Stomach (tissue), 9 donors: ENCODE measurements around the gene TBC1D10A. TPM values are rescaled to one million over a fixed set of nuclear protein-coding genes. Genes with fewer than 3 reads are reported as not detected.

Source experiments
- DNase-seq, 2 donors: peaks; one replicate each; pipeline versions ENCODE4 v3.0.0 to v3.0.0-alpha.2; 2013 to 2019
- H3K27ac ChIP-seq, 5 donors: fragments of 200-600 bp in 4 of 5; sonication (generic) in 4 of 5; one replicate each; pipeline ENCODE4 v1.5.1; 2013 to 2019; ENCODE audit warnings: mild to moderate bottlenecking in 1 of 5, moderate library complexity in 1 of 5
- H3K27me3 ChIP-seq, 3 donors: fragments of 200-600 bp; sonication (generic); one replicate each; pipeline ENCODE4 v1.5.1; 2017 to 2019; ENCODE audit warnings: mixed run types in 1 of 3
- H3K36me3 ChIP-seq, 4 donors: fragments of 200-600 bp; sonication (generic); 1 replicate in 3 of 4; 2 replicates in 1 of 4; pipeline ENCODE4 v1.5.1; 2016 to 2019
- H3K4me1 ChIP-seq, 4 donors: fragments of 200-600 bp; sonication (generic); one replicate each; pipeline ENCODE4 v1.5.1; 2016 to 2019
- H3K4me3 ChIP-seq, 4 donors: fragments of 200-600 bp; sonication (generic) in 3 of 4; one replicate each; pipeline ENCODE4 v1.5.1; 2016 to 2019; ENCODE audit warnings: mild to moderate bottlenecking in 1 of 4
- H3K9me3 ChIP-seq, 4 donors: fragments of 200-600 bp; sonication (generic); one replicate each; pipeline ENCODE4 v1.5.1; 2016 to 2019
- EP300 ChIP-seq: sonication (generic); formaldehyde crosslinking; IDR thresholded peaks from one replicate; pipeline ENCODE4 v1.6.1; 2017; ENCODE audit warnings: antibody characterized with exemption
- POLR2A ChIP-seq, 4 donors: fragments of 450-650 bp; IDR thresholded peaks; one replicate each; pipeline ENCODE4 v1.6.1; 2016; ENCODE audit warnings: antibody characterized with exemption in 4 of 4, control low read depth in 2 of 4, mild to moderate bottlenecking in 1 of 4, moderate library complexity in 1 of 4
- POLR2AphosphoS5 ChIP-seq, 3 donors: sonication (generic); formaldehyde crosslinking; IDR thresholded peaks; one replicate each; pipeline ENCODE4 v1.6.1; 2016; ENCODE audit warnings: antibody characterized with exemption in 3 of 3
- WGBS, 5 donors: extraction: QIAGEN DNeasy Blood & Tissue Kit in 3 of 5; methylation state at CpG; one replicate each; pipeline versions ENCODE4 v1.1.5 to v1.1.7; 2013 to 2018; 5-methylcytosine and 5-hydroxymethylcytosine counted together
- intact Hi-C: fragments of 100-400 bp; cut with DNase I; formaldehyde crosslinking; loops from one replicate; pipeline ENCODE4 v1.15.1; 2023; ENCODE audit warnings: low total_unique reads
- polyA plus RNA-seq, 3 donors: library from polyadenylated mRNA; stranded (reverse); fragments of 200-250 nt; gene quantifications; one replicate each; pipeline ENCODE4 v1.2.3, GENCODE V29; 2013
- total RNA-seq, 5 donors: library from RNA; depleted of rRNA; stranded (reverse); fragments of >200 nt; gene quantifications; one replicate each; pipeline versions ENCODE4 v1.1.0 to v1.2.3, GENCODE V29; 2014 to 2016
- TF ChIP-seq, protein P1 (sequence below), 7 experiments: fragments of 450-650 bp in 4 of 7; fragments of 200-600 bp in 3 of 7; sonication (generic) in 3 of 7; IDR thresholded peaks; one replicate each; pipeline ENCODE4 v1.5.1; 2016 to 2019; ENCODE audit warnings: antibody characterized with exemption in 7 of 7, control low read depth in 2 of 7, mild to moderate bottlenecking in 1 of 7
- donor health status: healthy with polysubstance abuse.
- donor health status: Bipolar disorder and iron deficiency.
- donor health status: healthy.

Gene TBC1D10A
- total and polyA plus RNA-seq, 8 donors, result 2.2 to 24.5 (median 18.0) TPM

DNA sequence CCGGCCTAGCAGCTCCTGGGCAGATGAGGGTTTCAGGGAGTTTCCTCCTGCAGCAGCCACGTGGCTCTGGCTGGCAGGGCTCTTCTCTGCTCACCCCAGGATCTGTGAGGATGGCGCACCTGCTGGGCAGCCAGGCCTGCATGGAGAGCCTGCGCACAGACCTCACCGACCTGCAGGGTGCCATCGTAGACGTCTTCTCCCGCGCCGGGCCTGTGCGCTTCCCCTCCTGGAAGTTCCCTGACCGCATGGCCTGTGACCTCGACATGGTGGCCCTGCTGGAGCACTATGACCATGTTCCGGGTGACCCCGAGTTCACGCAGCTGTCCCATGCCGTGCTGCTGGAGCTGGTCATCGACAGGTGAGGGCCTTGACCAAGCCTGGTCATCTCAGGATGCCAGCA is 39.1 kb upstream of the TBC1D10A start:
- Histone ChIP-seq H3K4me3 (no peak overlapping the region), H3K4me1 (no peaks in the 10 kb centered on the region), H3K36me3 (peaks cover 0 to 28% (median 12%) of the 10 kb centered on the region in 4 donors), H3K27me3 (no peaks in the 10 kb centered on the region), H3K9me3 (no peaks in the 10 kb centered on the region), H3K27ac (no peak overlapping the region)
- DNase-seq, result no peak
- intact Hi-C loops, result no loop called here
- WGBS, 5 donors, result 90 to 94% (median 92%) methylated on average over 16 to 18 of the region's 18 CpGs
- no peak for TF ChIP-seq POLR2A (IDR thresholded peaks at IDR 0.05)
- no peak for TF ChIP-seq POLR2AphosphoS5 (IDR thresholded peaks at IDR 0.05)
- TF ChIP-seq EP300, result no peak
- TF ChIP-seq, protein P1, sequence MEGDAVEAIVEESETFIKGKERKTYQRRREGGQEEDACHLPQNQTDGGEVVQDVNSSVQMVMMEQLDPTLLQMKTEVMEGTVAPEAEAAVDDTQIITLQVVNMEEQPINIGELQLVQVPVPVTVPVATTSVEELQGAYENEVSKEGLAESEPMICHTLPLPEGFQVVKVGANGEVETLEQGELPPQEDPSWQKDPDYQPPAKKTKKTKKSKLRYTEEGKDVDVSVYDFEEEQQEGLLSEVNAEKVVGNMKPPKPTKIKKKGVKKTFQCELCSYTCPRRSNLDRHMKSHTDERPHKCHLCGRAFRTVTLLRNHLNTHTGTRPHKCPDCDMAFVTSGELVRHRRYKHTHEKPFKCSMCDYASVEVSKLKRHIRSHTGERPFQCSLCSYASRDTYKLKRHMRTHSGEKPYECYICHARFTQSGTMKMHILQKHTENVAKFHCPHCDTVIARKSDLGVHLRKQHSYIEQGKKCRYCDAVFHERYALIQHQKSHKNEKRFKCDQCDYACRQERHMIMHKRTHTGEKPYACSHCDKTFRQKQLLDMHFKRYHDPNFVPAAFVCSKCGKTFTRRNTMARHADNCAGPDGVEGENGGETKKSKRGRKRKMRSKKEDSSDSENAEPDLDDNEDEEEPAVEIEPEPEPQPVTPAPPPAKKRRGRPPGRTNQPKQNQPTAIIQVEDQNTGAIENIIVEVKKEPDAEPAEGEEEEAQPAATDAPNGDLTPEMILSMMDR (IDR thresholded peaks at IDR 0.05), result no peak

DNA sequence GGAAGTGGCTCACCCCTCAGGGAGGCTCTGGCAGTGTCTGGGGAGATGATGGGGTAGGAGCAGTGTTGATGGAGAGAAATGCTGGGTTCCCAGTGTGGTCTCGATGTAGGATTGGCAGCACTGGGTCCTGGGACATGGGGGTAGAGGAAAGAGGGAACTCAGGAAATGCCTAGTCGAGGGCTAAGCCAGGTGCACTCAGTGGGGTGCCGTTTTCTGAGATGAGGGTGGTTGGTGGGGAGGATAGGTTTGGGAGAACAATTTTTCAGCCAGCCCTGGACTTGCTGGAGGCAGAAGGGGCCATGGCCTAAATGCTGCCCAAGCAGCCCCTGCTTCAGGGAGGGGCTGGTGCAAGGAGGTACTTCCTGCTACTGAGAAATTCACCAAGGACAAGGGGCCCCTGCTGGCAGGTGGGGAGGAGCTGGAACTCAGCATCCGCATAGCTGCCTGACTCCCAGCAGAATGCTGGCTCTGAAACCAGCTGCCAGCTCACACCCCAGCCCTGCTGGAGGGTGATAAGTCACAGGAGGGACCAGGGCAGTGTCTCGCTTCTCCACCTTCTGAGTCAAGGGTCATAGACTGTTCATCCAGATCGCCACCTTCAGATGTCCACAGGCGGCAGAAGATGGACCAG is 36.0 kb upstream of the TBC1D10A start:
- TF ChIP-seq POLR2A (IDR thresholded peaks at IDR 0.05) (no peak), EP300 (no peak), POLR2AphosphoS5 (IDR thresholded peaks at IDR 0.05) (no peak)
- TF ChIP-seq, protein P1 (IDR thresholded peaks at IDR 0.05), result no peak
- Histone ChIP-seq H3K27me3 (no peaks in the 10 kb centered on the region), H3K4me1 (peaks cover 0 to 4% (median 3%) of the 10 kb centered on the region in 4 donors), H3K4me3 (no peak overlapping the region), H3K27ac (no peak overlapping the region), H3K36me3 (peaks cover 0 to 28% (median 12%) of the 10 kb centered on the region in 4 donors), H3K9me3 (no peaks in the 10 kb centered on the region)
- WGBS, 5 donors, result 71 to 81% (median 76%) methylated on average over 7 of the region's 7 CpGs
- DNase-seq, result peak in 1 of 2 donors; percentile 37
- intact Hi-C loops, result no loop called here

DNA sequence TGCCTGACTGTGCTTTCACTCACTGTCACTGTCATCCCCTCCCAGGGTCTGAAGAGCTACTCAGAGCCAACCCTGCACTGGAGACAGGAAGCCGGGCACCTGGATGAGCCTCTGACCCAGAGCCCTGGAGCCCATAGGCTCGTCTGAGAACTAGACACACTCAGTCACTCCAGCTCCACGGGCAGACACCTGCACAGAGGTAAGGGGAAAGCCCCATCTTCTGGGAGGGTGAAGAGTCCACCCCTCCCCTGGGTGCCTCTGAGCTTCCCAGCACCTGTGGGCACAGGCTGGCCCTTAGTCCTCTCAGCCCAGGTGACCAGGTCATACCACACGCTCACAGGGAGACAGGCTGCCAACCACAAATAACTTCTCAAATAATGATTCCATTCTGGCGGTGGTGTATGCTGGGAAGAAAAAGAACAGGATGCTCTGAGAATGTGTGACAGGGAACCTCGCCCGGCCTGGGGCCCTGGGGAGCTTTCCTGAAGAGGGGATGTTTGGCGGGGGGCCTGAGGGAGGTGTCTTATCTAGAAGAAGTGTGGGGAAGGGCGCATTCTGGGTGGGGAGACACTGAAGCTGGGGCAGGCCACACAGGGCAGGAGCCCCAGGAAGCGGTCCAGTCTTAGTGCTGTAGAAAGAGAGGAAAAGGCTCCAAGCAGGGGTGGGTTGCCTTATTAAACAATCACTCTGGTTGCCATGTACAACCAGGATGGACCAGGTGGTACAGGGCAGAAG is 35.3 kb upstream of the TBC1D10A start:
- Histone ChIP-seq H3K36me3 (peaks cover 0 to 28% (median 12%) of the 10 kb centered on the region in 4 donors), H3K9me3 (no peaks in the 10 kb centered on the region), H3K27me3 (no peaks in the 10 kb centered on the region), H3K27ac (no peak overlapping the region), H3K4me1 (peaks cover 0 to 11% (median 9%) of the 10 kb centered on the region in 4 donors), H3K4me3 (no peak overlapping the region)
- DNase-seq, result no peak
- WGBS, 5 donors, result 78 to 86% (median 83%) methylated on average over 10 of the region's 10 CpGs
- intact Hi-C loops, result no loop called here
- no peak for TF ChIP-seq POLR2A (IDR thresholded peaks at IDR 0.05)
- no peak for TF ChIP-seq EP300
- TF ChIP-seq POLR2AphosphoS5 (IDR thresholded peaks at IDR 0.05), result no peak
- TF ChIP-seq, protein P1 (IDR thresholded peaks at IDR 0.05), result no peak

DNA sequence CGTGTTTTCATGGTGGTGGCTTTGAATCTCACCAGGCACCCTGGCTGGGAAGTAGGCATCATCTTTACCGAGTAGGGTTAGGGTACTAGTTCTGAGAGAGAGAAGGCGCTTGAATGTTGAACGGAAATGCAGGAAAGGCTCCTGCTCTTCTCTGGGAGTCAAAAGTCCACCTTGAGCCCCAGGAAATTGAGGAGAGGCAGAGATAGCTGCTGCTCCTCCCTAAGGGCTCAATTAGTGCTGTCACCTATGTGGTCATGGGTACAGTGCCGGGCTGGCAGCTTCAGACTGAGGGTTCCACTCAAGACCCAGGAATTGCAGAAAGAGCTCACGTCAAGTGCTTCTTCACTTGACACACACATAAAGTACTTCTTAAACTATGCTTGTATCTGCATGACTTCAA is 31.8 kb upstream of the TBC1D10A start:
- Histone ChIP-seq H3K27ac (no peak overlapping the region), H3K36me3 (peaks cover 0 to 22% (median 8%) of the 10 kb centered on the region in 4 donors), H3K9me3 (no peaks in the 10 kb centered on the region), H3K4me3 (no peak overlapping the region), H3K27me3 (no peaks in the 10 kb centered on the region), H3K4me1 (peaks cover 24 to 38% (median 37%) of the 10 kb centered on the region in 4 donors)
- intact Hi-C loops, result no loop called here
- 86 to 96% (median 91%) methylated on average over 6 of the region's 6 CpGs for WGBS, 5 donors
- no peak for DNase-seq
- TF ChIP-seq EP300 (no peak), POLR2A (IDR thresholded peaks at IDR 0.05) (no peak), POLR2AphosphoS5 (IDR thresholded peaks at IDR 0.05) (no peak)
- TF ChIP-seq, protein P1 (IDR thresholded peaks at IDR 0.05), result no peak
